Caco-2 (cell line): ENCODE data around the gene EXOSC1. TPM values are rescaled to one million over a fixed set of nuclear protein-coding genes. Genes with fewer than 3 reads are reported as not detected.

Source experiments
- BruUV-seq: library from RNA; stranded (reverse); fragments of 400-500 nt; replicated peaks from 2 replicates; lab custom pipeline; 2021; lab: Mats Ljungman, UMichigan
- CTCF ChIA-PET: fragments of 300-600 bp; sonication (Branson Sonifier 250); formaldehyde crosslinking; loops from one replicate; lab custom pipeline; 2022; ENCODE audit warnings: antibody characterized with exemption; lab: Charles Lee
- POLR2A ChIA-PET: fragments of 300-600 bp; sonication (Branson Sonifier 250); formaldehyde crosslinking; loops from one replicate; lab custom pipeline; 2022; ENCODE audit warnings: antibody characterized with exemption; lab: Charles Lee
- DNase-seq, 2 experiments: peaks; one replicate each; pipeline versions ENCODE4 v3.0.0 to v3.0.0-alpha.2; 2020 to 2022
- H3K27me3 ChIP-seq: replicated peaks from 2 replicates; pipeline ENCODE4 v1.6.0; 2011; ENCODE audit warnings: low read length; ENCODE audit not compliant: control insufficient read depth, insufficient read depth
- H3K36me3 ChIP-seq: 2 replicates; pipeline ENCODE4 v1.5.1; 2011; ENCODE audit warnings: low read length; ENCODE audit not compliant: control insufficient read depth, insufficient read depth
- H3K4me1 ChIP-seq: fragments of 250-450 bp; sonication (Bioruptor Pico); 2 replicates; pipeline ENCODE4 v1.5.1; 2020; ENCODE audit warnings: mild to moderate bottlenecking
- H3K4me3 ChIP-seq: 2 replicates; pipeline ENCODE4 v1.5.1; 2011; ENCODE audit warnings: low read depth, mild to moderate bottlenecking, control low read depth, low read length
- H3K9me3 ChIP-seq: fragments of 250-450 bp; sonication (Bioruptor Pico); 2 replicates; pipeline ENCODE4 v1.5.1; 2020; ENCODE audit warnings: mild to moderate bottlenecking, moderate library complexity
- H3K27ac Mint-ChIP-seq: one replicate; pipeline ENCODE4 v1.8.0; 2022; ENCODE audit warnings: mixed read lengths; ENCODE audit not compliant: unreplicated experiment
- H3K27me3 Mint-ChIP-seq: one replicate; pipeline ENCODE4 v1.8.0; 2022; ENCODE audit warnings: mixed read lengths; ENCODE audit not compliant: insufficient read depth, unreplicated experiment
- H3K36me3 Mint-ChIP-seq: one replicate; pipeline ENCODE4 v1.8.0; 2022; ENCODE audit warnings: mild to moderate bottlenecking, mixed read lengths; ENCODE audit not compliant: insufficient read depth, unreplicated experiment
- H3K4me1 Mint-ChIP-seq: one replicate; pipeline ENCODE4 v1.8.0; 2022; ENCODE audit warnings: low read depth, mixed read lengths; ENCODE audit not compliant: unreplicated experiment
- H3K4me3 Mint-ChIP-seq: one replicate; pipeline ENCODE4 v1.8.0; 2022; ENCODE audit warnings: mild to moderate bottlenecking, moderate library complexity, mixed read lengths; ENCODE audit not compliant: unreplicated experiment
- H3K9me3 Mint-ChIP-seq: one replicate; pipeline ENCODE4 v1.8.0; 2022; ENCODE audit warnings: mixed read lengths; ENCODE audit not compliant: unreplicated experiment
- CTCF ChIP-seq, 2 experiments: fragments of 200-600 bp in 1 of 2; IDR thresholded peaks; 1 replicate in 1 of 2; 2 replicates in 1 of 2; pipeline versions ENCODE4 v1.5.1 to v1.8.0; 2011 to 2022; ENCODE audit warnings: antibody characterized with exemption in 1 of 2, control low read depth in 1 of 2, inconsistent platforms in 1 of 2, low read depth in 1 of 2, low read length in 1 of 2, mild to moderate bottlenecking in 1 of 2, moderate library complexity in 1 of 2; ENCODE audit not compliant: insufficient read depth in 1 of 2, severe bottlenecking in 1 of 2, unreplicated experiment in 1 of 2
- intact Hi-C: fragments of 100-400 bp; cut with micrococcal nuclease; formaldehyde crosslinking; loops from one replicate; pipeline ENCODE4 v1.10.0; 2022; ENCODE audit not compliant: unreplicated experiment
- total RNA-seq: library from RNA; stranded (reverse); gene quantifications from 2 replicates; pipeline ENCODE4 v1.2.3, GENCODE V29; 2022

Gene EXOSC1
- total RNA-seq, 1 experiment from 2014 or later = 84.7 TPM

- Mint-ChIP-seq H3K27ac (peak overlapping the region; percentile 39), H3K27me3 (no peaks in the 10 kb centered on the region), H3K4me1 (no peaks in the 10 kb centered on the region), H3K36me3 (peaks cover 84% of the 10 kb centered on the region), H3K9me3 (no peaks in the 10 kb centered on the region), H3K4me3 (no peak overlapping the region)
- intact Hi-C loops = no loop called here
- Histone ChIP-seq H3K36me3 (peaks cover 8% of the 10 kb centered on the region), H3K4me3 (no peak overlapping the region), H3K9me3 (no peaks in the 10 kb centered on the region), H3K4me1 (no peaks in the 10 kb centered on the region), H3K27me3 (no peaks in the 10 kb centered on the region)
- BruUV-seq = no TSS peak
- POLR2A ChIA-PET = no interaction called here
- TF ChIP-seq CTCF (IDR thresholded peaks at IDR 0.05; ENCODE audit: insufficient read depth in 1 of 2, low read depth in 1 of 2, low read length in 1 of 2, severe bottlenecking in 1 of 2, unreplicated experiment in 1 of 2) = no peak
- CTCF ChIA-PET = no interaction called here
- no peak for DNase-seq
Measured at GRCh38 chr10:97456034-97456685, 10.4 kb upstream of the EXOSC1 start.

GRCh38 chr10:97454330-97455036, 8.7 kb upstream of the EXOSC1 start:
- TF ChIP-seq CTCF (IDR thresholded peaks at IDR 0.05; ENCODE audit: insufficient read depth in 1 of 2, low read depth in 1 of 2, low read length in 1 of 2, severe bottlenecking in 1 of 2, unreplicated experiment in 1 of 2) = no peak
- H3K27ac Mint-ChIP-seq = peak overlapping the region; percentile 61
- POLR2A ChIA-PET = no interaction called here
- no peak overlapping the region for H3K4me3 ChIP-seq
- intact Hi-C loops = no loop called here
- no peaks in the 10 kb centered on the region for H3K27me3 ChIP-seq
- H3K4me3 Mint-ChIP-seq = no peak overlapping the region
- peaks cover 4% of the 10 kb centered on the region for H3K36me3 ChIP-seq
- H3K36me3 Mint-ChIP-seq = peaks cover 81% of the 10 kb centered on the region
- no TSS peak for BruUV-seq
- no peak for DNase-seq
- H3K4me1 Mint-ChIP-seq = no peaks in the 10 kb centered on the region
- H3K27me3 Mint-ChIP-seq = no peaks in the 10 kb centered on the region
- CTCF ChIA-PET = no interaction called here
- no peaks in the 10 kb centered on the region for H3K9me3 ChIP-seq
- no peaks in the 10 kb centered on the region for H3K9me3 Mint-ChIP-seq
- H3K4me1 ChIP-seq = no peaks in the 10 kb centered on the region

GRCh38 chr10:97452352-97452751, 6.5 kb upstream of the EXOSC1 start:
- Mint-ChIP-seq H3K27me3 (no peaks in the 10 kb centered on the region), H3K36me3 (peaks cover 59% of the 10 kb centered on the region), H3K4me3 (no peak overlapping the region), H3K27ac (peak overlapping the region; percentile 53), H3K4me1 (no peaks in the 10 kb centered on the region), H3K9me3 (no peaks in the 10 kb centered on the region)
- no peak for DNase-seq
- BruUV-seq = no TSS peak
- H3K4me1 ChIP-seq = peaks cover 6% of the 10 kb centered on the region
- intact Hi-C loops = no loop called here
- no peak overlapping the region for H3K4me3 ChIP-seq
- peaks cover 4% of the 10 kb centered on the region for H3K36me3 ChIP-seq
- ChIA-PET POLR2A (interaction anchor here (0.7 kb wide), 1 partner anchor 18 kb away, joined by 3 read pairs; no protein-coding TSS in a partner anchor), CTCF (interaction anchor here (0.6 kb wide), 1 partner anchor 25 kb away, joined by 8 read pairs; no protein-coding TSS in a partner anchor)
- TF ChIP-seq CTCF (IDR thresholded peaks at IDR 0.05; ENCODE audit: insufficient read depth in 1 of 2, low read depth in 1 of 2, low read length in 1 of 2, severe bottlenecking in 1 of 2, unreplicated experiment in 1 of 2) = no peak
- no peaks in the 10 kb centered on the region for H3K9me3 ChIP-seq
- no peaks in the 10 kb centered on the region for H3K27me3 ChIP-seq
